ENCODE measurements around the gene ZFP36L2. TPM values are rescaled to one million over a fixed set of nuclear protein-coding genes. Genes with fewer than 3 reads are reported as not detected.

The ZFP36L2 gene
- total RNA-seq, 1 experiment from 2014 or later = 105 TPM

DNA sequence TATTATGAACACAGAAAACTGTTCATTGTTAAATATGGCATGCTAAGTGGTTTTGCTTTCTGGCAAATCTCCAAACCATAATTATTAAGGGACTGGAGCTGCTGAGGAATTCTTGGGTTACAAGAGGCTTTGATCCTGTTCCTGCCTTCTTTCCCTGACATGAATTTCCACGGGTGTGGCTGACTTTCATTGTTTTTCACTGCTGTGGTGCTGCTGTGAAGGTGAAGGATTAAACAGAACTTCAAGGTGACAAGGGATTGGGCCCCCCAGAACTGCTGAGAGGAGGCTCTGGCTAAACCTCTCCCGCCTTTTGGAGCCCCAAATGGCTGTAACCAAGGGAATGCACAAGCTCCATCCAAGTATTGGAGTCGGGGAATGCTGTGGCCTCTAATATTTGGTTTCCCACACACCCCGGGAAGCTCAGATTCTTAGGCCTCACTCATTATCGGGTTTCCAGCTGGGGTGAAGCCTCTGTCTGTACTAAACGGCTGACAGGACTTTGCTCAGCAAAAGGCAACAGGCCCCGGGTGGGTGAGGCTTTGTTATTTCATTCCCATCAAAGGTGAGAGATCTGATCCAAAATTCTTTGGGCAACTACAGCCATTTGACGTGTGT, 29.0 kb upstream of the ZFP36L2 start:
- no peak overlapping the region for H2BK12ac ChIP-seq (ENCODE audit: insufficient read length, low read depth, low read length)
- no peak overlapping the region for H3K27ac ChIP-seq (ENCODE audit: insufficient read length, low read depth, low read length)
- no peak overlapping the region for H2BK15ac ChIP-seq (ENCODE audit: low read depth, low read length)
- no peaks in the 10 kb centered on the region for H3K23me2 ChIP-seq (ENCODE audit: insufficient read length, low read depth, low read length, poor library complexity, severe bottlenecking)
- no peak overlapping the region for H2BK120ac ChIP-seq (ENCODE audit: low read depth, low read length, poor library complexity, severe bottlenecking)
- no peaks in the 10 kb centered on the region for H3K4me1 ChIP-seq (ENCODE audit: insufficient read depth, low read length)
- no peaks in the 10 kb centered on the region for H3K9me3 ChIP-seq (ENCODE audit: control insufficient read depth, low read depth, low read length)
- H3K4ac ChIP-seq (ENCODE audit: low read depth, low read length) = no peak overlapping the region
- H3K36me3 Mint-ChIP-seq (ENCODE audit: insufficient read depth in 1 of 3, low read depth in 3 of 3) = no peaks in the 10 kb centered on the region; a peak in 1 of 7 replicates
- WGBS (ENCODE audit: extremely low coverage, insufficient read length, low lambda C conversion rate) = no CpG with 5 or more reads among the region's 8 CpGs
- no peak overlapping the region; a peak in 1 of 7 replicates for H3K27ac Mint-ChIP-seq
- DNase-seq = no peak
- H4K8ac ChIP-seq (replicated peaks; ENCODE audit: insufficient read length, low read depth, low read length) = no peak overlapping the region
- no peak overlapping the region for H3K9ac ChIP-seq (ENCODE audit: extremely low read depth, insufficient read length, low read length)
- no peaks in the 10 kb centered on the region for H3K9me3 Mint-ChIP-seq
- H2AK5ac ChIP-seq (ENCODE audit: insufficient read length, low read length) = no peak overlapping the region
- no peaks in the 10 kb centered on the region for H3K79me2 ChIP-seq (ENCODE audit: insufficient read depth, low read length)
- no peak overlapping the region for H3K23ac ChIP-seq (ENCODE audit: insufficient read length, low read depth, low read length)
- no peak overlapping the region for H4K5ac ChIP-seq (ENCODE audit: insufficient read length, low read depth, low read length)
- TF ChIP-seq CTCF (conservative IDR thresholded peaks at IDR 0.05) = no peak
- no peak overlapping the region for H3K56ac ChIP-seq (ENCODE audit: insufficient read length, low read depth, low read length)
- H3K4me3 Mint-ChIP-seq = no peak overlapping the region
- H3K4me2 ChIP-seq (ENCODE audit: insufficient read depth, insufficient read length, low read length) = no peak overlapping the region
- H2AFZ ChIP-seq (ENCODE audit: low read length) = no peak overlapping the region
- H2BK20ac ChIP-seq (ENCODE audit: low read depth, low read length, poor library complexity, severe bottlenecking) = no peak overlapping the region
- H3T11ph ChIP-seq (ENCODE audit: low read length) = no peak overlapping the region
- no peak overlapping the region for H4K91ac ChIP-seq (ENCODE audit: insufficient read length, low read depth, low read length)
- no peak overlapping the region for H3K18ac ChIP-seq (ENCODE audit: insufficient read length, low read depth, low read length)
- no peaks in the 10 kb centered on the region for H4K20me1 ChIP-seq (ENCODE audit: control insufficient read depth, insufficient read depth, insufficient read length)
- H3K14ac ChIP-seq (ENCODE audit: insufficient read depth, low read length) = no peak overlapping the region
- no peaks in the 10 kb centered on the region for H3K27me3 ChIP-seq (ENCODE audit: insufficient read depth, low read length)
- no peak overlapping the region for H2BK5ac ChIP-seq (ENCODE audit: insufficient read length, low read length)
- no peaks in the 10 kb centered on the region for H3K79me1 ChIP-seq (ENCODE audit: insufficient read depth, low read depth, low read length, poor library complexity, severe bottlenecking)
- H3K4me1 Mint-ChIP-seq = peaks cover 7 to 10% of the 10 kb centered on the region in 2 experiments; a peak in 3 of 4 replicates
- no peaks in the 10 kb centered on the region for H3K27me3 Mint-ChIP-seq (ENCODE audit: low read depth)
